Measurements from ENCODE around the gene DNAJB9. TPM values are rescaled to one million over a fixed set of nuclear protein-coding genes. Genes with fewer than 3 reads are reported as not detected.

DNAJB9 gene
- total and polyA plus RNA-seq, 9 of the 15 experiments (the other 6 are each of a cell fraction or from before 2014, with no cell fraction given): 4.3 to 34.2 (median 9.6) TPM

DNA sequence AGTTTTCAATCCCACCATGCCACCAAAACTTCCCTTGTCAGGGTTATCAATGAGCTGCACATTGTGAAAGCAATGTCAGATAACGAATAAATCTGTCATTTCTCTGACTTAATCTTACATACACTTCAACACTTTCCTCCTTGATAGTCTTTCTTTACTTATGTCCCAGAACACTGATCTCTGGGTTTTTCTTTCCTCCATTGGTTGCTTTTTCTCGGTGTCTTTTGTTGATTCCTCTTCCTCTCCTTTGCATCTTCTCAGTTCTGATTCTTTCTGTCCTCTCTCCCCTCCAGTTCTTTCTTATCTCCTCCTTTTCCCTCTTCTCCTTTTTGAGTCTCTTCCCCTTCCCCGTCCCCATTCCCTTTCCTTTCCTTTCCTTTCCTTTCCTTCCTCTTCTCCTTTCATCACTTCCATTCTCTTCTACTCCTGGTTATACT is 16.6 kb downstream of the DNAJB9 start (continued):
- TF ChIP-seq ZEB2 (IDR thresholded peaks at IDR 0.05): peak; percentile 45; the same call in 1 of the 2 replicates
- TF ChIP-seq, protein P1, sequence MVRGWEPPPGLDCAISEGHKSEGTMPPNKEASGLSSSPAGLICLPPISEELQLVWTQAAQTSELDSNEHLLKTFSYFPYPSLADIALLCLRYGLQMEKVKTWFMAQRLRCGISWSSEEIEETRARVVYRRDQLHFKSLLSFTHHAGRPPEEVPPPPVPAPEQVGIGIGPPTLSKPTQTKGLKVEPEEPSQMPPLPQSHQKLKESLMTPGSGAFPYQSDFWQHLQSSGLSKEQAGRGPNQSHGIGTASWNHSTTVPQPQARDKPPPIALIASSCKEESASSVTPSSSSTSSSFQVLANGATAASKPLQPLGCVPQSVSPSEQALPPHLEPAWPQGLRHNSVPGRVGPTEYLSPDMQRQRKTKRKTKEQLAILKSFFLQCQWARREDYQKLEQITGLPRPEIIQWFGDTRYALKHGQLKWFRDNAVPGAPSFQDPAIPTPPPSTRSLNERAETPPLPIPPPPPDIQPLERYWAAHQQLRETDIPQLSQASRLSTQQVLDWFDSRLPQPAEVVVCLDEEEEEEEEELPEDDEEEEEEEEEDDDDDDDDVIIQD (CRISPR knock-in tag; IDR thresholded peaks at IDR 0.05): no peak
- no peak for TF ChIP-seq STAT5B (CRISPR knock-in tag; IDR thresholded peaks at IDR 0.05)
- peak; percentile 49; the same call in 1 of the 2 replicates for TF ChIP-seq TOE1 (IDR thresholded peaks at IDR 0.05; ENCODE audit: borderline replicate concordance)
- TF ChIP-seq TOE1 (CRISPR knock-in tag; IDR thresholded peaks at IDR 0.05; ENCODE audit: borderline replicate concordance, low read depth): no peak
- no peak for TF ChIP-seq ZNF212 (CRISPR knock-in tag; IDR thresholded peaks at IDR 0.05)
- TF ChIP-seq LARP7 (IDR thresholded peaks at IDR 0.05): peak; percentile 83; the same call in 1 of the 2 replicates
- TF ChIP-seq, protein P2, sequence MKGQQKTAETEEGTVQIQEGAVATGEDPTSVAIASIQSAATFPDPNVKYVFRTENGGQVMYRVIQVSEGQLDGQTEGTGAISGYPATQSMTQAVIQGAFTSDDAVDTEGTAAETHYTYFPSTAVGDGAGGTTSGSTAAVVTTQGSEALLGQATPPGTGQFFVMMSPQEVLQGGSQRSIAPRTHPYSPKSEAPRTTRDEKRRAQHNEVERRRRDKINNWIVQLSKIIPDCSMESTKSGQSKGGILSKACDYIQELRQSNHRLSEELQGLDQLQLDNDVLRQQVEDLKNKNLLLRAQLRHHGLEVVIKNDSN (CRISPR knock-in tag; IDR thresholded peaks at IDR 0.05): no peak
- peak; percentile 74 for TF ChIP-seq PHB2 (IDR thresholded peaks at IDR 0.05; ENCODE audit: low read depth)
- TF ChIP-seq BRD4 (IDR thresholded peaks at IDR 0.05): no peak
- TF ChIP-seq YBX1 (IDR thresholded peaks at IDR 0.05): no peak
- no peak for TF ChIP-seq ZNF24 (IDR thresholded peaks at IDR 0.05)
- peak; percentile 98 for TF ChIP-seq TCF3 (CRISPR knock-in tag; IDR thresholded peaks at IDR 0.05)
- peak; percentile 79 for TF ChIP-seq ARHGAP35 (IDR thresholded peaks at IDR 0.05; ENCODE audit: partially characterized antibody)
- TF ChIP-seq MCM5 (IDR thresholded peaks at IDR 0.05; ENCODE audit: low read depth): no peak
- no peak for TF ChIP-seq ERF (CRISPR knock-in tag; IDR thresholded peaks at IDR 0.05)
- no peak for TF ChIP-seq CAMTA2 (CRISPR knock-in tag; conservative IDR thresholded peaks at IDR 0.05)
- peak; percentile 84 for TF ChIP-seq PYGO2 (tag; IDR thresholded peaks at IDR 0.05)
- TF ChIP-seq SMAD1 (IDR thresholded peaks at IDR 0.05; ENCODE audit: low read depth, low read length, partially characterized antibody): peak; percentile 69
- peak; percentile 96 for TF ChIP-seq SMARCC2 (IDR thresholded peaks at IDR 0.05; ENCODE audit: low read depth)
- no peak for TF ChIP-seq CCAR2 (IDR thresholded peaks at IDR 0.05; ENCODE audit: low read depth, low read length)
- TF ChIP-seq U2AF2 (optimal IDR thresholded peaks at IDR 0.05; ENCODE audit: low read depth, low read length): no peak
- TF ChIP-seq TEAD1 (CRISPR knock-in tag; IDR thresholded peaks at IDR 0.05): peak; percentile 85 to 96
- TF ChIP-seq ELF1 (tag; IDR thresholded peaks at IDR 0.05): no peak
- peak; percentile 96 for TF ChIP-seq CBFA2T3 (IDR thresholded peaks at IDR 0.05)
- TF ChIP-seq, protein P3, sequence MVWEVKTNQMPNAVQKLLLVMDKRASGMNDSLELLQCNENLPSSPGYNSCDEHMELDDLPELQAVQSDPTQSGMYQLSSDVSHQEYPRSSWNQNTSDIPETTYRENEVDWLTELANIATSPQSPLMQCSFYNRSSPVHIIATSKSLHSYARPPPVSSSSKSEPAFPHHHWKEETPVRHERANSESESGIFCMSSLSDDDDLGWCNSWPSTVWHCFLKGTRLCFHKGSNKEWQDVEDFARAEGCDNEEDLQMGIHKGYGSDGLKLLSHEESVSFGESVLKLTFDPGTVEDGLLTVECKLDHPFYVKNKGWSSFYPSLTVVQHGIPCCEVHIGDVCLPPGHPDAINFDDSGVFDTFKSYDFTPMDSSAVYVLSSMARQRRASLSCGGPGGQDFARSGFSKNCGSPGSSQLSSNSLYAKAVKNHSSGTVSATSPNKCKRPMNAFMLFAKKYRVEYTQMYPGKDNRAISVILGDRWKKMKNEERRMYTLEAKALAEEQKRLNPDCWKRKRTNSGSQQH (CRISPR knock-in tag; IDR thresholded peaks at IDR 0.05): peak; percentile 74; the same call in 1 of the 2 replicates
- TF ChIP-seq, protein P4, sequence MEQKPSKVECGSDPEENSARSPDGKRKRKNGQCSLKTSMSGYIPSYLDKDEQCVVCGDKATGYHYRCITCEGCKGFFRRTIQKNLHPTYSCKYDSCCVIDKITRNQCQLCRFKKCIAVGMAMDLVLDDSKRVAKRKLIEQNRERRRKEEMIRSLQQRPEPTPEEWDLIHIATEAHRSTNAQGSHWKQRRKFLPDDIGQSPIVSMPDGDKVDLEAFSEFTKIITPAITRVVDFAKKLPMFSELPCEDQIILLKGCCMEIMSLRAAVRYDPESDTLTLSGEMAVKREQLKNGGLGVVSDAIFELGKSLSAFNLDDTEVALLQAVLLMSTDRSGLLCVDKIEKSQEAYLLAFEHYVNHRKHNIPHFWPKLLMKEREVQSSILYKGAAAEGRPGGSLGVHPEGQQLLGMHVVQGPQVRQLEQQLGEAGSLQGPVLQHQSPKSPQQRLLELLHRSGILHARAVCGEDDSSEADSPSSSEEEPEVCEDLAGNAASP (IDR thresholded peaks at IDR 0.05): no peak
- TF ChIP-seq, protein P5, sequence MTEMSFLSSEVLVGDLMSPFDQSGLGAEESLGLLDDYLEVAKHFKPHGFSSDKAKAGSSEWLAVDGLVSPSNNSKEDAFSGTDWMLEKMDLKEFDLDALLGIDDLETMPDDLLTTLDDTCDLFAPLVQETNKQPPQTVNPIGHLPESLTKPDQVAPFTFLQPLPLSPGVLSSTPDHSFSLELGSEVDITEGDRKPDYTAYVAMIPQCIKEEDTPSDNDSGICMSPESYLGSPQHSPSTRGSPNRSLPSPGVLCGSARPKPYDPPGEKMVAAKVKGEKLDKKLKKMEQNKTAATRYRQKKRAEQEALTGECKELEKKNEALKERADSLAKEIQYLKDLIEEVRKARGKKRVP (CRISPR knock-in tag; IDR thresholded peaks at IDR 0.05): no peak

All from K562 (cell line).